ENCODE results near the gene PSMG1. TPM values are rescaled to one million over a fixed set of nuclear protein-coding genes. Genes with fewer than 3 reads are reported as not detected.

Gene PSMG1
- total and polyA plus RNA-seq, 2 of the 8 experiments (the other 6 are each of a cell fraction or from before 2014, with no cell fraction given), result 50.7 to 93.7 TPM

GRCh38 chr21:39150877-39151276, 32.4 kb downstream of the PSMG1 start:
- no peaks in the 10 kb centered on the region for H3K36me3 ChIP-seq (ENCODE audit: control insufficient read depth in 2 of 4, insufficient read depth in 4 of 4, low read length in 3 of 4)
- no peaks in the 10 kb centered on the region for H3K79me2 ChIP-seq (ENCODE audit: control insufficient read depth in 1 of 2, insufficient read depth in 2 of 2, low read length in 2 of 2)
- H2AFZ ChIP-seq (ENCODE audit: low read length), result no peak overlapping the region
- CTCF ChIA-PET (ENCODE audit: partially characterized antibody), result interaction anchor here (0.6 to 1.5 kb wide), 6 partner anchors 9 to 475 kb away, joined by 3 to 5 read pairs (median 4); no protein-coding TSS in a partner anchor
- H2BK15ac ChIP-seq (ENCODE audit: low read length), result no peak overlapping the region
- no peak overlapping the region for H2AK5ac ChIP-seq (ENCODE audit: low read depth, low read length)
- no peak overlapping the region for H3K4ac ChIP-seq (replicated peaks; ENCODE audit: insufficient read length, low read depth, low read length)
- no peaks in the 10 kb centered on the region for H3K79me1 ChIP-seq (ENCODE audit: low read depth, low read length)
- H3K4me3 ChIP-seq (ENCODE audit: extremely low read depth in 1 of 4, insufficient read depth in 2 of 4, low read depth in 3 of 4, low read length in 4 of 4), result no peak overlapping the region
- no peaks in the 10 kb centered on the region for H3K23me2 ChIP-seq (ENCODE audit: low read depth, low read length)
- no peaks in the 10 kb centered on the region for H3K4me1 ChIP-seq (replicated peaks in 1 of 4; ENCODE audit: control insufficient read depth in 3 of 4, insufficient read depth in 4 of 4, low read length in 3 of 4)
- H3K18ac ChIP-seq (ENCODE audit: extremely low read depth, low read length), result no peak overlapping the region
- DNase-seq (ENCODE audit: low read depth in 1 of 2, low spot score in 2 of 2) (no peak), FAIRE-seq (no peak)
- H4K20me1 ChIP-seq (replicated peaks in 1 of 2; ENCODE audit: control insufficient read depth in 1 of 2, insufficient read depth in 2 of 2, low read length in 2 of 2), result no peaks in the 10 kb centered on the region
- POLR2A ChIA-PET (ENCODE audit: partially characterized antibody), result interaction anchor here (0.5 to 1.1 kb wide), 2 partner anchors 33 to 91 kb away, joined by 3 read pairs; no protein-coding TSS in a partner anchor
- no peaks in the 10 kb centered on the region for H3K27me3 ChIP-seq (replicated peaks in 1 of 4; ENCODE audit: control insufficient read depth in 3 of 4, extremely low read depth in 1 of 4, insufficient read depth in 3 of 4, low read length in 3 of 4)
- no peak overlapping the region for H4K5ac ChIP-seq (ENCODE audit: insufficient read length, low read depth, low read length)
- H3K14ac ChIP-seq (ENCODE audit: insufficient read length), result no peak overlapping the region
- no peak overlapping the region for H3K9ac ChIP-seq (replicated peaks in 1 of 4; ENCODE audit: extremely low read depth in 1 of 4, low read depth in 3 of 4, low read length in 3 of 4)
- no peak overlapping the region for H3K56ac ChIP-seq (replicated peaks; ENCODE audit: insufficient read length, low read depth, low read length)
- H4K91ac ChIP-seq (replicated peaks; ENCODE audit: insufficient read length, low read length), result no peak overlapping the region
- H3K23ac ChIP-seq (ENCODE audit: insufficient read length), result no peak overlapping the region
- 0 out of 4 replicates have a peak, but pooled peaks cover 0 to under 1% of the 10 kb centered on the region in 2 experiments for H3K9me3 ChIP-seq (ENCODE audit: insufficient read depth in 2 of 2, low read depth in 1 of 2, low read length in 1 of 2)
- H2BK5ac ChIP-seq (ENCODE audit: low read depth, low read length), result no peak overlapping the region
- H4K8ac ChIP-seq (ENCODE audit: extremely low read depth, insufficient read depth, low read length), result no peak overlapping the region
- no peak overlapping the region for H2BK120ac ChIP-seq (replicated peaks; ENCODE audit: low read depth, low read length)
- H2BK20ac ChIP-seq (ENCODE audit: low read length), result no peak overlapping the region
- no peak overlapping the region for H3K27ac ChIP-seq (ENCODE audit: low read depth, low read length)
- no peak overlapping the region for H2BK12ac ChIP-seq (ENCODE audit: low read depth, low read length)
- H3K4me2 ChIP-seq (ENCODE audit: insufficient read depth in 1 of 2, low read depth in 2 of 2, low read length in 2 of 2), result no peak overlapping the region
- TF ChIP-seq USF2 (IDR thresholded peaks at IDR 0.05; ENCODE audit: low read length) (no peak), SAP30 (IDR thresholded peaks at IDR 0.05; ENCODE audit: insufficient read depth, insufficient replicate concordance, low read length) (no peak), EGR1 (IDR thresholded peaks at IDR 0.05; ENCODE audit: borderline replicate concordance, low read depth, low read length) (no peak), FOSL1 (IDR thresholded peaks at IDR 0.05; ENCODE audit: insufficient read depth, low read depth, low read length) (no peak), SRF (IDR thresholded peaks at IDR 0.05; ENCODE audit: low read depth, low read length) (no peak), BRCA1 (IDR thresholded peaks at IDR 0.05; ENCODE audit: low read depth, low read length) (no peak), NANOG (IDR thresholded peaks at IDR 0.05; ENCODE audit: insufficient read depth, low read depth, low read length, poor library complexity, severe bottlenecking) (no peak), TAF7 (optimal IDR thresholded peaks at IDR 0.05; ENCODE audit: borderline replicate concordance, low read depth, low read length) (no peak), ATF3 (IDR thresholded peaks at IDR 0.05; ENCODE audit: insufficient read depth, low read depth, low read length) (no peak), RFX5 (IDR thresholded peaks at IDR 0.05; ENCODE audit: borderline replicate concordance, low read depth, low read length) (no peak), CTBP2 (IDR thresholded peaks at IDR 0.05; ENCODE audit: borderline replicate concordance, insufficient read depth, insufficient read length, low read length) (no peak), RAD21 (IDR thresholded peaks at IDR 0.05 in 1 of 2, conservative IDR thresholded peaks at IDR 0.05 in 1 of 2; ENCODE audit: low read depth in 2 of 2, low read length in 2 of 2) (no peak)

All from H1 (cell line).